H9 (cell line): ENCODE results near the gene IGF2R. TPM values are rescaled to one million over a fixed set of nuclear protein-coding genes. Genes with fewer than 3 reads are reported as not detected.
A peak's percentile ranks its signal among the peaks of the same experiment; 100 is the strongest.

ENCODE experiments used
- DNase-seq: peaks from one replicate; pipeline ENCODE4 v3.0.0-alpha.2; 2017
- H2AFZ ChIP-seq: one replicate; pipeline ENCODE4 v1.6.1; 2013; ENCODE audit warnings: mild to moderate bottlenecking, low read length, control low read depth, moderate library complexity
- H2AK5ac ChIP-seq: 2 replicates; pipeline ENCODE4 v1.6.1; 2013; ENCODE audit warnings: low read length, control low read depth, mixed read lengths; ENCODE audit not compliant: insufficient read length
- H2BK120ac ChIP-seq: one replicate; pipeline ENCODE4 v1.6.1; 2013; ENCODE audit warnings: low read depth, mild to moderate bottlenecking, low read length, control low read depth, inconsistent platforms; ENCODE audit not compliant: poor library complexity, severe bottlenecking
- H2BK12ac ChIP-seq: 2 replicates; pipeline ENCODE4 v1.6.1; 2013; ENCODE audit warnings: low read length, control low read depth, mixed read lengths, low read depth; ENCODE audit not compliant: insufficient read length
- H2BK15ac ChIP-seq: 2 replicates; pipeline ENCODE4 v1.6.1; 2013; ENCODE audit warnings: low read depth, low read length, control low read depth
- H2BK20ac ChIP-seq: one replicate; pipeline ENCODE4 v1.6.1; 2013; ENCODE audit warnings: low read depth, mild to moderate bottlenecking, low read length, control low read depth, inconsistent platforms; ENCODE audit not compliant: poor library complexity, severe bottlenecking
- H2BK5ac ChIP-seq: 2 replicates; pipeline ENCODE4 v1.6.1; 2013; ENCODE audit warnings: low read length, control low read depth, mixed read lengths; ENCODE audit not compliant: insufficient read length
- H3K14ac ChIP-seq: 2 replicates; pipeline ENCODE4 v1.6.1; 2013; ENCODE audit warnings: low read length, control low read depth; ENCODE audit not compliant: insufficient read depth
- H3K18ac ChIP-seq: 2 replicates; pipeline ENCODE4 v1.6.1; 2013; ENCODE audit warnings: low read depth, mild to moderate bottlenecking, mixed read lengths, low read length, control low read depth; ENCODE audit not compliant: insufficient read length
- H3K23ac ChIP-seq: 2 replicates; pipeline ENCODE4 v1.6.1; 2013; ENCODE audit warnings: low read length, control low read depth, mixed read lengths, low read depth; ENCODE audit not compliant: insufficient read length
- H3K23me2 ChIP-seq: 2 replicates; pipeline ENCODE4 v1.6.1; 2013; ENCODE audit warnings: low read depth, mild to moderate bottlenecking, mixed read lengths, low read length, control low read depth; ENCODE audit not compliant: insufficient read length, poor library complexity, severe bottlenecking
- H3K27ac ChIP-seq: 2 replicates; pipeline ENCODE4 v1.5.1; 2013; ENCODE audit warnings: low read length, control low read depth, mixed read lengths, low read depth; ENCODE audit not compliant: insufficient read length
- H3K27me3 ChIP-seq: 2 replicates; pipeline ENCODE4 v1.6.1; 2013; ENCODE audit warnings: low read length, control low read depth, inconsistent platforms; ENCODE audit not compliant: insufficient read depth
- H3K4ac ChIP-seq: 2 replicates; pipeline ENCODE4 v1.6.1; 2013; ENCODE audit warnings: low read depth, mild to moderate bottlenecking, control low read depth, inconsistent platforms, low read length, moderate library complexity
- H3K4me1 ChIP-seq: 2 replicates; pipeline ENCODE4 v1.6.1; 2013; ENCODE audit warnings: low read length, control low read depth, inconsistent platforms; ENCODE audit not compliant: insufficient read depth
- H3K4me2 ChIP-seq: 2 replicates; pipeline ENCODE4 v1.6.1; 2013; ENCODE audit warnings: low read length, control low read depth, mixed read lengths; ENCODE audit not compliant: insufficient read length, insufficient read depth
- H3K56ac ChIP-seq: 2 replicates; pipeline ENCODE4 v1.6.1; 2013; ENCODE audit warnings: low read depth, mild to moderate bottlenecking, mixed read lengths, low read length, control low read depth; ENCODE audit not compliant: insufficient read length
- H3K79me1 ChIP-seq: 2 replicates; pipeline ENCODE4 v1.6.1; 2013; ENCODE audit warnings: low read depth, mild to moderate bottlenecking, moderate library complexity, low read length, control low read depth, inconsistent platforms; ENCODE audit not compliant: insufficient read depth, poor library complexity, severe bottlenecking
- H3K79me2 ChIP-seq: 2 replicates; pipeline ENCODE4 v1.6.1; 2013; ENCODE audit warnings: low read length, control low read depth, inconsistent platforms; ENCODE audit not compliant: insufficient read depth
- H3K9ac ChIP-seq: 2 replicates; pipeline ENCODE4 v1.6.1; 2013; ENCODE audit warnings: low read length, control low read depth, mixed read lengths; ENCODE audit not compliant: insufficient read length; ENCODE audit errors: extremely low read depth
- H3K9me3 ChIP-seq: one replicate; pipeline ENCODE4 v1.6.1; 2013; ENCODE audit warnings: low read depth, low read length, inconsistent platforms; ENCODE audit not compliant: control insufficient read depth
- H3T11ph ChIP-seq: one replicate; pipeline ENCODE4 v1.6.1; 2013; ENCODE audit warnings: mild to moderate bottlenecking, low read length, control low read depth, inconsistent platforms
- H4K20me1 ChIP-seq: one replicate; pipeline ENCODE4 v1.6.1; 2013; ENCODE audit not compliant: control insufficient read depth, insufficient read length, insufficient read depth
- H4K5ac ChIP-seq: 2 replicates; pipeline ENCODE4 v1.6.1; 2013; ENCODE audit warnings: low read depth, mild to moderate bottlenecking, mixed read lengths, low read length, control low read depth; ENCODE audit not compliant: insufficient read length
- H4K8ac ChIP-seq: replicated peaks from 2 replicates; pipeline ENCODE4 v1.6.1; 2013; ENCODE audit warnings: low read length, control low read depth, mixed read lengths, low read depth; ENCODE audit not compliant: insufficient read length
- H4K91ac ChIP-seq: 2 replicates; pipeline ENCODE4 v1.6.1; 2013; ENCODE audit warnings: low read depth, mild to moderate bottlenecking, moderate library complexity, mixed read lengths, low read length, control low read depth; ENCODE audit not compliant: insufficient read length
- H3K27ac Mint-ChIP-seq, 3 experiments: 2 replicates in 2 of 3; 3 replicates in 1 of 3; pipeline ENCODE4 v1.8.0; 2020 to 2021; ENCODE audit warnings: mixed read lengths in 3 of 3, mild to moderate bottlenecking in 1 of 3, moderate library complexity in 1 of 3
- H3K27me3 Mint-ChIP-seq: 2 replicates; pipeline ENCODE4 v1.8.0; 2021; ENCODE audit warnings: low read depth, mild to moderate bottlenecking, moderate library complexity, mixed read lengths
- H3K36me3 Mint-ChIP-seq, 3 experiments: 2 replicates in 2 of 3; 3 replicates in 1 of 3; pipeline ENCODE4 v1.8.0; 2020 to 2021; ENCODE audit warnings: low read depth in 3 of 3, mixed read lengths in 3 of 3; ENCODE audit not compliant: insufficient read depth in 1 of 3
- H3K4me1 Mint-ChIP-seq, 2 experiments: 2 replicates each; pipeline ENCODE4 v1.8.0; 2020; ENCODE audit warnings: mixed read lengths in 2 of 2
- H3K4me3 Mint-ChIP-seq, 2 experiments: 2 replicates in 1 of 2; 3 replicates in 1 of 2; pipeline ENCODE4 v1.8.0; 2020 to 2021; ENCODE audit warnings: mild to moderate bottlenecking in 2 of 2, mixed read lengths in 2 of 2, moderate library complexity in 1 of 2
- H3K9me3 Mint-ChIP-seq, 2 experiments: 2 replicates in 1 of 2; 3 replicates in 1 of 2; pipeline ENCODE4 v1.8.0; 2020; ENCODE audit warnings: mild to moderate bottlenecking in 2 of 2, mixed read lengths in 2 of 2, moderate library complexity in 1 of 2
- CTCF ChIP-seq: fragments of 200-600 bp; sonication (generic); conservative IDR thresholded peaks from 3 replicates; pipeline ENCODE4 v1.8.0; 2021; ENCODE audit warnings: antibody characterized with exemption, mild to moderate bottlenecking
- WGBS: extraction: QIAGEN DNeasy Blood & Tissue Kit; methylation state at CpG from one replicate; pipeline ENCODE4 v1.1.7; 2013; ENCODE audit warnings: missing lambda C conversion rate, low lambda C conversion rate, mixed read lengths; ENCODE audit not compliant: insufficient read length; ENCODE audit errors: extremely low coverage; 5-methylcytosine and 5-hydroxymethylcytosine counted together
- total RNA-seq: library from RNA; stranded (reverse); gene quantifications from 2 replicates; pipeline ENCODE4 v1.2.1, GENCODE V29; 2021

The IGF2R gene
- total RNA-seq, 1 experiment from 2014 or later = 66.7 TPM

GRCh38 chr6:160028487-160029275 is 59.8 kb downstream of the IGF2R start:
- no peaks in the 10 kb centered on the region for H3K79me1 ChIP-seq
- H2BK15ac ChIP-seq = no peak overlapping the region
- no peak overlapping the region for H4K8ac ChIP-seq
- Mint-ChIP-seq H3K4me3 (no peak overlapping the region), H3K27me3 (no peaks in the 10 kb centered on the region), H3K9me3 (no peaks in the 10 kb centered on the region), H3K36me3 (peaks cover 33 to 72% (median 67%) of the 10 kb centered on the region in 3 experiments; a peak in 6 of 7 replicates), H3K4me1 (peaks cover 0 to 8% of the 10 kb centered on the region in 2 experiments; a peak in 2 of 4 replicates), H3K27ac (peak overlapping the region in 2 of 3 experiments; percentile 24 to 82; a peak in 4 of 7 replicates)
- H3K27me3 ChIP-seq = no peaks in the 10 kb centered on the region
- H3K9ac ChIP-seq = no peak overlapping the region
- H3K56ac ChIP-seq = no peak overlapping the region
- no peak overlapping the region for H3K4ac ChIP-seq
- H3T11ph ChIP-seq = no peak overlapping the region
- H3K18ac ChIP-seq = no peak overlapping the region
- no peak overlapping the region for H4K91ac ChIP-seq
- no peak overlapping the region for H4K5ac ChIP-seq
- H2AK5ac ChIP-seq = no peak overlapping the region
- H2BK20ac ChIP-seq = no peak overlapping the region
- no peak overlapping the region for H2BK5ac ChIP-seq
- no peak overlapping the region for H3K23ac ChIP-seq
- no peaks in the 10 kb centered on the region for H3K9me3 ChIP-seq
- no CpG with 5 or more reads among the region's 8 CpGs for WGBS
- H3K27ac ChIP-seq = no peak overlapping the region
- H3K4me1 ChIP-seq = no peaks in the 10 kb centered on the region
- H3K4me2 ChIP-seq = no peak overlapping the region
- H3K79me2 ChIP-seq = no peaks in the 10 kb centered on the region
- no peaks in the 10 kb centered on the region for H4K20me1 ChIP-seq
- no peak overlapping the region for H2AFZ ChIP-seq
- TF ChIP-seq CTCF = no peak
- no peak overlapping the region for H2BK12ac ChIP-seq
- no peak overlapping the region for H2BK120ac ChIP-seq
- no peak for DNase-seq
- no peak overlapping the region for H3K14ac ChIP-seq
- H3K23me2 ChIP-seq = no peaks in the 10 kb centered on the region
